Transverse colon (tissue), 4 donors: Measurements from ENCODE around the gene PRSS12.
A peak's percentile ranks its signal among the peaks of the same experiment; 100 is the strongest.

ENCODE experiments used
- CTCF ChIP-seq, 5 experiments: fragments of 200-600 bp in 3 of 5; fragments of 450-650 bp in 2 of 5; sonication (generic) in 3 of 5; IDR thresholded peaks; 1 replicate in 2 of 5; 2 replicates in 3 of 5; pipeline ENCODE4 v1.5.1; 2016 to 2017; ENCODE audit warnings: antibody characterized with exemption in 5 of 5, inconsistent platforms in 3 of 5, mild to moderate bottlenecking in 2 of 5, moderate library complexity in 1 of 5
- EP300 ChIP-seq: sonication (generic); formaldehyde crosslinking; IDR thresholded peaks from one replicate; pipeline ENCODE4 v1.6.1; 2017; ENCODE audit warnings: antibody characterized with exemption, low read depth
- POLR2A ChIP-seq: fragments of 450-650 bp; IDR thresholded peaks from one replicate; pipeline ENCODE4 v1.6.1; 2016; ENCODE audit warnings: antibody characterized with exemption, mild to moderate bottlenecking, moderate library complexity
- POLR2AphosphoS5 ChIP-seq, 3 donors: sonication (generic); formaldehyde crosslinking; IDR thresholded peaks; one replicate each; pipeline ENCODE4 v1.6.1; 2016; ENCODE audit warnings: antibody characterized with exemption in 3 of 3

DNA sequence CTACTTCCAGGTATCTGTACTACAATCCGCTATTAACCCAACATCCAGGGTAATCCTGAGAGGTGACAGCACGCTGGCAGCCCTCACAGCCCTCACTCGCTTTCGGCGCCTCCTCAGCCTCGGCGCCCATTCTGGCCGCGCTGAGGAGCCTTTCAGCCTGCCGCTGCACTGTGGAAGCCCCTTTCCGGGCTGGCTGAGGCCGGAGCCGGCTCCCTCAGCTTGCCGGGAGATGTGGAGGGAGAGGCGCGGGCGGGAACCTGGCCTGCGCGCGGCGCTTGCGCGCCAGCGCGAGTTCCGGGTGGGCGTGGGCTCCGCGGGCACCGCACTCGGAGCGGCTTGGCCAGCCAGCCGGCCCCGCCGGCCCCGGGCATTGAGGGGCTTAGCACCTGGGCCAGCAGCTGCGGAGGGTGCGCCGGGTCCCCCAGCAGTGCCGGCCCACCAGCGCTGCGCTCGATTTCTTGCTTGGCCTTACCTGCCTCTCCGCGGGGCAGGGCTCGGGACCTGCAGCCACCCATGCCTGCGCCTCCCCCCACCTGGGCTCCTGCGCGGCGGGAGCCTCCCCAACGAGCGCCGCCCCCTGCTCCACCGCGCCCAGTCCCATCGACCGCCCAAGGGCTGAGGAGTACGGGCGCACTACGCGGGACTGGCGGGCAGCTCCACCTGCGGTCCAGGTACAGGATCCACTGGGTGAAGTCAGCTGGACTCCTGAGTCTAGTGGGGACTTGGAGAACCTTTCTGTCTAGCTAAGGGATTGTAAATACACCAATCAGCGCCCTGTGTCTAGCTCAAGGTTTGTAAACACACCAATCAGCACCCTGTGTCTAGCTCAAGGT lies 87.3 kb downstream of the PRSS12 start:
- TF ChIP-seq CTCF (IDR thresholded peaks at IDR 0.05), result no peak
- TF ChIP-seq POLR2A, result peak; percentile 32
- no peak for TF ChIP-seq EP300
- no peak for TF ChIP-seq POLR2AphosphoS5 (IDR thresholded peaks at IDR 0.05)
